Parathyroid adenoma (tissue), 2 donors: ENCODE measurements around the gene INO80.

ENCODE experiments used
- H2AFZ ChIP-seq: fragments of 300-600 bp; sonication (generic); one replicate; pipeline ENCODE4 v1.7.0; 2017; ENCODE audit warnings: antibody characterized with exemption, mild to moderate bottlenecking
- H3K27ac ChIP-seq: fragments of 300-600 bp; sonication (generic); one replicate; pipeline ENCODE4 v1.7.0; 2017
- H3K27me3 ChIP-seq: fragments of 300-600 bp; sonication (generic); one replicate; pipeline ENCODE4 v1.7.0; 2017; ENCODE audit warnings: low read length; ENCODE audit not compliant: control insufficient read depth, insufficient read depth
- H3K36me3 ChIP-seq: fragments of 300-600 bp; sonication (generic); one replicate; pipeline ENCODE4 v1.7.0; 2017; ENCODE audit warnings: low read length; ENCODE audit not compliant: control insufficient read depth, insufficient read depth
- H3K4me1 ChIP-seq: fragments of 300-600 bp; sonication (generic); one replicate; pipeline ENCODE4 v1.7.0; 2017; ENCODE audit warnings: control low read depth
- H3K4me2 ChIP-seq: fragments of 300-600 bp; sonication (generic); one replicate; pipeline ENCODE4 v1.7.0; 2017; ENCODE audit warnings: low read length
- H3K4me3 ChIP-seq: fragments of 300-600 bp; sonication (generic); one replicate; pipeline ENCODE4 v1.7.0; 2017; ENCODE audit warnings: low read depth, low read length
- H3K79me2 ChIP-seq: fragments of 300-600 bp; sonication (generic); one replicate; pipeline ENCODE4 v1.7.0; 2017; ENCODE audit warnings: control low read depth
- H3K9ac ChIP-seq: fragments of 300-600 bp; sonication (generic); one replicate; pipeline ENCODE4 v1.7.0; 2017; ENCODE audit warnings: mild to moderate bottlenecking
- H3K9me3 ChIP-seq: fragments of 300-600 bp; sonication (generic); one replicate; pipeline ENCODE4 v1.7.0; 2017; ENCODE audit warnings: low read length; ENCODE audit not compliant: control insufficient read depth
- TF ChIP-seq, protein P1 (sequence below): fragments of 300-600 bp; sonication (generic); IDR thresholded peaks from one replicate; pipeline ENCODE4 v1.7.0; 2017; ENCODE audit warnings: antibody characterized with exemption, mild to moderate bottlenecking
- donor health status: primary hyperparathyroidism.

Gene INO80

DNA sequence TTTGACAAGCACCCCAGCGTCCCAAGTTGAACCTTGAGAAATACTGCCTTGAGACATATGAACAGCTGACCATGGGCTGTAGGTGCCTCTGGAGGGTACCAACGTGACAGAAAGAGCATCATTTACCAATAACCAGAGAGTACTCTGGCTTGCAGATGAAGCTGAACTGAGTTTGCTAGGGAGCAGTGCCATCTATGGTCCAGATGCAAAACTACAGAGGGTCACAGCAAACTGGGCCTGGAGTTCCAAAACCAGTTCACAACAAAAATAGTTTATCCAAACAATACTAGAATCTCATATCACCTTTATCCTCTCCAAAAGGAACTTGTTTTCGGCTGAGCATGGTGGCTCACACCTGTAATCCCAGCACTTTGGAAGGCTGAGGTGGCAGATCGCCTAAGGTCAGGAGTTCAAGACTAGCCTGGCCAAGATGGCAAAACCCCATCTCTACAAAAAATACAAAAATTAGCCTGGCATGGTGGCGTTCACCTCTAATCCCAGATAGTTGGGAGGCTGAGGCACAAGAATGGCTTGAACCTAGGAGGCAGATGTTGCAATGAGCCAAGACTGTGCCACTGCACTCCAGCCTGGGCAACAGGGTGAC is 93.5 kb downstream of the INO80 start:
- H3K9me3 ChIP-seq, result no peaks in the 10 kb centered on the region
- TF ChIP-seq, protein P1, sequence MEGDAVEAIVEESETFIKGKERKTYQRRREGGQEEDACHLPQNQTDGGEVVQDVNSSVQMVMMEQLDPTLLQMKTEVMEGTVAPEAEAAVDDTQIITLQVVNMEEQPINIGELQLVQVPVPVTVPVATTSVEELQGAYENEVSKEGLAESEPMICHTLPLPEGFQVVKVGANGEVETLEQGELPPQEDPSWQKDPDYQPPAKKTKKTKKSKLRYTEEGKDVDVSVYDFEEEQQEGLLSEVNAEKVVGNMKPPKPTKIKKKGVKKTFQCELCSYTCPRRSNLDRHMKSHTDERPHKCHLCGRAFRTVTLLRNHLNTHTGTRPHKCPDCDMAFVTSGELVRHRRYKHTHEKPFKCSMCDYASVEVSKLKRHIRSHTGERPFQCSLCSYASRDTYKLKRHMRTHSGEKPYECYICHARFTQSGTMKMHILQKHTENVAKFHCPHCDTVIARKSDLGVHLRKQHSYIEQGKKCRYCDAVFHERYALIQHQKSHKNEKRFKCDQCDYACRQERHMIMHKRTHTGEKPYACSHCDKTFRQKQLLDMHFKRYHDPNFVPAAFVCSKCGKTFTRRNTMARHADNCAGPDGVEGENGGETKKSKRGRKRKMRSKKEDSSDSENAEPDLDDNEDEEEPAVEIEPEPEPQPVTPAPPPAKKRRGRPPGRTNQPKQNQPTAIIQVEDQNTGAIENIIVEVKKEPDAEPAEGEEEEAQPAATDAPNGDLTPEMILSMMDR, result peak; percentile 50
- H3K27ac ChIP-seq, result no peak overlapping the region
- H2AFZ ChIP-seq, result no peak overlapping the region
- no peak overlapping the region for H3K4me3 ChIP-seq
- H3K79me2 ChIP-seq, result peaks cover 2% of the 10 kb centered on the region
- H3K36me3 ChIP-seq, result no peaks in the 10 kb centered on the region
- no peak overlapping the region for H3K9ac ChIP-seq
- H3K4me2 ChIP-seq, result no peak overlapping the region
- H3K27me3 ChIP-seq, result no peaks in the 10 kb centered on the region
- H3K4me1 ChIP-seq, result peaks cover 3% of the 10 kb centered on the region

DNA sequence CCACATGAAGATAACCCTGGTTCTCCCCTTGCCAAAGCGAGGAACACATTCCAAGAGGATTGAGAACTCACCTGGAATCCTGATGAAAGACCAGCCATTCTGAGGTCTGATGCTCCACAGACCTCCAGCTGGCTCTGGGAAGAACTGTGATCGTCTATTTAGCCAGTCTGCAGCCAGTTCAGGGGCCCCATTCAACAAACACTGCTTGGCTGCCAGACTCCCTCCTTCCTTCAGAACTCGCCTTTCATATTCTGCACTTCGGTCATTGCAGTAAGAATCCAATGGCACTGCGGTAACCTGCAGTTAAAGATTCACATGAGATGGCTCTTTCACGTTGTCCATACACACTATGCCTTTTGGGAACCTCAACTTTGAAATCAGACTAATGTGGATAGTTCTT is 95.3 kb downstream of the INO80 start:
- Histone ChIP-seq H3K36me3 (no peaks in the 10 kb centered on the region), H2AFZ (no peak overlapping the region), H3K4me3 (no peak overlapping the region), H3K9ac (no peak overlapping the region), H3K4me1 (peaks cover 3% of the 10 kb centered on the region), H3K27ac (no peak overlapping the region), H3K79me2 (peaks cover 2% of the 10 kb centered on the region), H3K27me3 (no peaks in the 10 kb centered on the region), H3K9me3 (no peaks in the 10 kb centered on the region), H3K4me2 (no peak overlapping the region)
- TF ChIP-seq, protein P1, result no peak

DNA sequence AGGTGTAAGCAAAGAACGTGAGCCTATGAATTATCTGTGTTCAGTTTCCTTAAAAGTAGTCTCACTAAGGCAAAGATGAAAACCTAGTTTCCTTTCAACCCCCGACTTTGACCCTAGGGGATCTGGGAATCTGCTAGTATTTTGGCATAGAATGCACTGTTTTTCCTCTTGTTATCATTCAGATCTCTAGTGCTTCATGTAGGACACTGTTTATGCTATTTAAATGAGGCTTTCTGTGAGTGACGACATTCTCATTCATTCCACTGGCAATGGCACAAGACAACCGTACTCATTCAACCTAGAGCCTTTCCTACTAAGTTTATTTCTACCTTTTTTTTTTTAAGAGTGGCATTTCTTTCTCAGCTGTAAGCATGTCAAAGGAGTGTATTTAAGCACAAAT is 95.8 kb downstream of the INO80 start:
- Histone ChIP-seq H3K36me3 (no peaks in the 10 kb centered on the region), H3K79me2 (peaks cover 2% of the 10 kb centered on the region), H3K9ac (no peak overlapping the region), H3K4me2 (no peak overlapping the region), H3K27ac (no peak overlapping the region), H3K4me1 (peaks cover 3% of the 10 kb centered on the region), H2AFZ (no peak overlapping the region), H3K27me3 (no peaks in the 10 kb centered on the region), H3K4me3 (no peak overlapping the region), H3K9me3 (no peaks in the 10 kb centered on the region)
- TF ChIP-seq, protein P1, result no peak

DNA sequence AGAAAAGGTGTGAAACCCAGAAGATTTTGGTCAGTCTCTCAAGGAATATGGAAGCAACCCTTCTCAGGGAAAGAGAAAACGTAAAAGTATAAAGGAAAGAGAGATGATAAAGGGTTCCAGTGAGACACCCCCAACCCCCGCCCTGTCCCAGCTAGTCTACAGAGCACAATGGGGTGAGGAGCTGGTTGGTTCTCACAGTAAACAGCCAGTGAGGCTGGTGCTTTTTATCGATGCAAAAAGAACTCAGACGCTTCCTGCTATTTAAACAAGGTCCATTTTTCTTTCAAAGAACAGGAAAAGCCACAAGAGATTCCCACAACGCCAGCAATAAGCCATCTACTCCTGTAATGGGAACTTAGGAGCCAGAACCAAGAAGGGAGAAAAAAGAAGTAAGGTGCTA is 96.9 kb downstream of the INO80 start:
- Histone ChIP-seq H3K9me3 (no peaks in the 10 kb centered on the region), H3K79me2 (peaks cover 2% of the 10 kb centered on the region), H3K9ac (no peak overlapping the region), H3K4me1 (no peaks in the 10 kb centered on the region), H3K27ac (no peak overlapping the region), H3K27me3 (no peaks in the 10 kb centered on the region), H3K4me3 (no peak overlapping the region), H3K36me3 (no peaks in the 10 kb centered on the region), H3K4me2 (no peak overlapping the region), H2AFZ (no peak overlapping the region)
- TF ChIP-seq, protein P1, result no peak

DNA sequence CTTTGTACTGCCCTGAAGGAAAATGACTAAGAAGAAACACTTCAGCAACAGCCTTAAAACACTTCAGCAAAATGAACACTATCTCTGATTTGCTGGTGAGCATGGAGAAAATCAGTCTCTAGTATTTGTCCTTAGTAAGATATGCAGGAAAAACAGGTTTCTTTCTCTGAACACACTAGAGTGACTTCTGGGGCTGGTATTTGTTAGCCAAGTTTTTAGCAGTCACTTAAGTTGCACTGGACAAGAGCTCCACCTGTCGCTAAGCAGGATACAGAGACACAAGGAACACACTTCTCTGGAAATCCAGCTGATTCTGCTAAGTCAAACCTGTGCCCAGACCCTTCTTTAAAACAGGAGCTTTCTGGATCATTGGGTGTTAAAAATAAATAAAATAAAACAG is 97.5 kb downstream of the INO80 start:
- no peak overlapping the region for H3K27ac ChIP-seq
- no peaks in the 10 kb centered on the region for H3K36me3 ChIP-seq
- H3K27me3 ChIP-seq, result no peaks in the 10 kb centered on the region
- H3K9ac ChIP-seq, result no peak overlapping the region
- H3K79me2 ChIP-seq, result peaks cover 2% of the 10 kb centered on the region
- H3K4me3 ChIP-seq, result no peak overlapping the region
- no peaks in the 10 kb centered on the region for H3K4me1 ChIP-seq
- H3K4me2 ChIP-seq, result no peak overlapping the region
- H2AFZ ChIP-seq, result no peak overlapping the region
- TF ChIP-seq, protein P1, result peak; percentile 39
- H3K9me3 ChIP-seq, result no peaks in the 10 kb centered on the region
